ENCODE measurements around the gene MMRN2. TPM values are rescaled to one million over a fixed set of nuclear protein-coding genes. Genes with fewer than 3 reads are reported as not detected.

The MMRN2 gene
- total RNA-seq, 1 experiment from 2014 or later = 13.4 TPM

DNA sequence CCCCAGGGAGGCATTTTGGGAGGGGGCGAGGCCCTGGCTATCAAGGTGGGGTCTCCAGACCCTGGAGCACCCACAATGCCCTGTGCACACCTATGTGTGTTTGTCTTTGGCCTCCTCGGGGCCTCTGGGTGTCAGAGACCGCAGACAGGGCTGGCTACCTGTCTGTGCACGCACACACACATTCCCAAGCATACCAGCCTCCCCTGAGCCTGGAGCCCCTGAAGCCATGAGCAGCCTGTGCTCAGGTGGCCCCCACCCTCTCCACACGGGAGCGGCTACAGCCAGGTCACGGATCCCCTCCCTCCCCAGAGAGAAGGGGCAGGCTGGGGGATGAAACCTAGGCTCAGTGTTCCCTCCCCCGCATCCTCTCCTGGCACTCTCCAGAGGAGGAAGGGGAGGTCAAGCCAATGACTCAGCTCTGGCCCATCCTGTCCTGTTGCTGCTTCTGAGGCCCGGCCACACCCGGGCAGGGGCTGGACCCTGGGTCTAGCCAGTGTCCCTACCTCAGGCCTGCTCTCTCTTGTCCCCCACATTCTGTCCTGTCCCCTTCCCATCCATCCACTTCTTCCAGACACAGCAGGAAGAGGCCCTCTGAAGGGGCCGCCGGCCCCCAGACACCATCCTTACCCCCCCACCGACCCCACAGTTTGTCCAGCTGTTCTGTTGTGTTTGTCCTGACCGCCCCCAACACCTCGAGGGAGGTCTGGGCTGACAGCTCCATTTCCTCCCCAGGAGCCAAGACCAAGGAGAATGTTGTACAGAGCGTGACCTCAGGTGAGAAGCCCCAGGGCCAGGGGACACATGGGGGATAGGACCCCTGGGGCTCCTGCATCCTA, 1.7 kb upstream of the MMRN2 start:
- intact Hi-C loops (cut with micrococcal nuclease; ENCODE audit: unreplicated experiment) = loop anchor here (5.0 kb wide), 1 partner anchor 557 kb away; no protein-coding TSS in a partner anchor
- Histone ChIP-seq H3K36me3 (ENCODE audit: low read depth) (no peaks in the 10 kb centered on the region), H3K27ac (peak overlapping the region; percentile 80), H3K9me2 (ENCODE audit: insufficient read depth) (no peaks in the 10 kb centered on the region), H3F3A (ENCODE audit: insufficient read depth, low read depth) (peaks cover 11% of the 10 kb centered on the region), H2AFZ (peak overlapping the region; percentile 75), H3K4me1 (replicated peaks; ENCODE audit: insufficient read depth) (peaks cover 53% of the 10 kb centered on the region), H3K9me3 (ENCODE audit: insufficient read depth, low read depth) (no peaks in the 10 kb centered on the region), H4K20me1 (ENCODE audit: insufficient read depth) (no peaks in the 10 kb centered on the region), H3K79me2 (ENCODE audit: low read depth) (no peaks in the 10 kb centered on the region), H3K4me2 (peak overlapping the region; percentile 87), H3K27me3 (ENCODE audit: insufficient read depth, low read depth) (no peaks in the 10 kb centered on the region), H3K4me3 (peak overlapping the region; percentile 72)
- ChIA-PET CTCF (interaction anchor here (1.5 kb wide), 1 partner anchor 14 kb away, joined by 4 read pairs; no protein-coding TSS in a partner anchor), POLR2A (ENCODE audit: unreplicated experiment) (interaction anchor here (0.6 to 0.9 kb wide), 4 partner anchors 8 to 137 kb away, joined by 3 to 4 read pairs (median 3); no protein-coding TSS in a partner anchor)
- TSS peak; percentile 62 for BruUV-seq (replicated peaks)
- peak; percentile 74 to 82 for DNase-seq
- no peak for TF ChIP-seq EZH2 (IDR thresholded peaks at IDR 0.05; ENCODE audit: low read depth)
- TF ChIP-seq, protein P1, sequence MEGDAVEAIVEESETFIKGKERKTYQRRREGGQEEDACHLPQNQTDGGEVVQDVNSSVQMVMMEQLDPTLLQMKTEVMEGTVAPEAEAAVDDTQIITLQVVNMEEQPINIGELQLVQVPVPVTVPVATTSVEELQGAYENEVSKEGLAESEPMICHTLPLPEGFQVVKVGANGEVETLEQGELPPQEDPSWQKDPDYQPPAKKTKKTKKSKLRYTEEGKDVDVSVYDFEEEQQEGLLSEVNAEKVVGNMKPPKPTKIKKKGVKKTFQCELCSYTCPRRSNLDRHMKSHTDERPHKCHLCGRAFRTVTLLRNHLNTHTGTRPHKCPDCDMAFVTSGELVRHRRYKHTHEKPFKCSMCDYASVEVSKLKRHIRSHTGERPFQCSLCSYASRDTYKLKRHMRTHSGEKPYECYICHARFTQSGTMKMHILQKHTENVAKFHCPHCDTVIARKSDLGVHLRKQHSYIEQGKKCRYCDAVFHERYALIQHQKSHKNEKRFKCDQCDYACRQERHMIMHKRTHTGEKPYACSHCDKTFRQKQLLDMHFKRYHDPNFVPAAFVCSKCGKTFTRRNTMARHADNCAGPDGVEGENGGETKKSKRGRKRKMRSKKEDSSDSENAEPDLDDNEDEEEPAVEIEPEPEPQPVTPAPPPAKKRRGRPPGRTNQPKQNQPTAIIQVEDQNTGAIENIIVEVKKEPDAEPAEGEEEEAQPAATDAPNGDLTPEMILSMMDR (conservative IDR thresholded peaks at IDR 0.05) = no peak

DNA sequence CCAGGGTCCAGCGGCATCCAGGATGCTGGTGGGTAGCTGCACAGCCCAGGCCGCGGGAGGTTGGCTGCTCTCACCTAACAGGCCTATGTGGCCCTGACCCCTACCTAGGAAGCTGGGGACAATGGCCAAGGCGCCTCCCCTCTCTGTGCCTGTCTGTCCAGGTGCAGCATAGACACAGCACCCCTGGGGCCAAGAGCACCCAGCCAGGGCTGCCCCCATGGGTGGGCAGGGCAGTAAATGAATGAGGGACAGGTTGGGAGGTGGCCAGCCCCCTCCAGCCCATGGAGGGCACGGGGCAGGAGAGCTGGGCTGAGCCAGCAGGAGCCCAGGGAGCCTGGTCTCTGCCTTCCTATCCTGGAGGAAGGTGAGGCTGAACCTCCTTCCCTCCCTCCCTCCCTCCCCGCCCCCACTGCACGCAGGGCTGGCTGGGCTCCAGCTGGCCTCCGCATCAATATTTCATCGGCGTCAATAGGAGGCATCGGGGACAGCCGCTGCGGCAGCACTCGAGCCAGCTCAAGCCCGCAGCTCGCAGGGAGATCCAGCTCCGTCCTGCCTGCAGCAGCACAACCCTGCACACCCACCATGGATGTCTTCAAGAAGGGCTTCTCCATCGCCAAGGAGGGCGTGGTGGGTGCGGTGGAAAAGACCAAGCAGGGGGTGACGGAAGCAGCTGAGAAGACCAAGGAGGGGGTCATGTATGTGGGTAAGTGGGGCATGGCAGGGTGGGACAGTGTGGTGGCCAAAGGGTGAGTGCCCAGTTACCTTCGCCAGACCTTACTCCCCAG, 893 bp upstream of the MMRN2 start, which contains the start of gene SNCG:
Gene SNCG (plus strand): TSS at position 484 of the 785 bp plus-strand sequence. CDS start 99 bp downstream, at position 583.
- POLR2A ChIA-PET (ENCODE audit: unreplicated experiment) = interaction anchor here (0.5 to 0.9 kb wide), 5 partner anchors 8 to 137 kb away, joined by 3 to 6 read pairs (median 3); no protein-coding TSS in a partner anchor
- Histone ChIP-seq H3K9me3 (ENCODE audit: insufficient read depth, low read depth) (no peaks in the 10 kb centered on the region), H3K79me2 (ENCODE audit: low read depth) (no peaks in the 10 kb centered on the region), H4K20me1 (ENCODE audit: insufficient read depth) (no peaks in the 10 kb centered on the region), H3K4me1 (replicated peaks; ENCODE audit: insufficient read depth) (peaks cover 61% of the 10 kb centered on the region), H3K4me3 (peak within 1 kb of the TSS; percentile 72), H3F3A (ENCODE audit: insufficient read depth, low read depth) (peaks cover 11% of the 10 kb centered on the region), H3K4me2 (peak within 1 kb of the TSS; percentile 87), H2AFZ (peak within 1 kb of the TSS; percentile 75; the same call in 1 of the 2 replicates), H3K36me3 (ENCODE audit: low read depth) (no peaks in the 10 kb centered on the region), H3K27me3 (ENCODE audit: insufficient read depth, low read depth) (no peaks in the 10 kb centered on the region), H3K9me2 (ENCODE audit: insufficient read depth) (no peaks in the 10 kb centered on the region), H3K27ac (peak within 1 kb of the TSS; percentile 80)
- intact Hi-C loops (cut with micrococcal nuclease; ENCODE audit: unreplicated experiment) = loop anchor here (5.0 kb wide), 1 partner anchor 556 kb away; no protein-coding TSS in a partner anchor
- TF ChIP-seq, protein P1 (conservative IDR thresholded peaks at IDR 0.05) = no peak
- TF ChIP-seq EZH2 (IDR thresholded peaks at IDR 0.05; ENCODE audit: low read depth) = no peak
- no TSS peak for BruUV-seq (replicated peaks)
- DNase-seq = no peak
- CTCF ChIA-PET = interaction anchor here (0.5 to 1.5 kb wide), 2 partner anchors 11 to 13 kb away, joined by 4 read pairs; no protein-coding TSS in a partner anchor

DNA sequence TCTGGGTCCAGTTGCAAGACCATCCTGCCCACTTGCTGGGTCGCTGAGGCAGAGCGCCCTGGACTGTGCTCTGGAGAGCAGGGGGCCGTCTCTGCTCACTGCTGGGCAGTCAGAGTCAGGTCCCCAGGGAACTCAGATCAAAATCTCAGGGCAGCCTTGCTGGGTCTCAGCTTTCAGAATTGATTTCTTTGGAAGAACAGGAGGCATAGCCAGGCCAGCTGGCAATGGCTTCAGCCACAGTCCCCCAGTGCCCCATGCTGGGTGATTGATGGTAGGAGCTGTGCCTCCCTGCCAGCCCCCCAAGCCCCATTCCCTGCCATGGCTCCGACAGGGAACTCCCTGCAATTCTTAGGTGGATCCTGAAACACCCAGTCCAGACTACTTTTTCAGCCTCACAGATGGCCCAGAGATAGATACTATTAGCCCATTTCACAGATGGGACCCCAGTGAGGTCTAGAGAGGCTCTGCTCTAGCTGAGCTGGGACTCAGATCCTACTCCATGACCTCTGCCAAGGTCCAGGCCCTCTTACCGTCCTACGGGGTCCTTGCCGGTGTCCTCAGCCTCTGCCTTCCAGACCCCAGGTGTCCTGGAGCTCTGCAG, 467 bp downstream of the MMRN2 start:
- POLR2A ChIA-PET (ENCODE audit: unreplicated experiment) = no interaction called here
- CTCF ChIA-PET = no interaction called here
- Histone ChIP-seq H3K27ac (no peak overlapping the region), H4K20me1 (ENCODE audit: insufficient read depth) (no peaks in the 10 kb centered on the region), H3K79me2 (ENCODE audit: low read depth) (no peaks in the 10 kb centered on the region), H3K9me3 (ENCODE audit: insufficient read depth, low read depth) (no peaks in the 10 kb centered on the region), H3F3A (ENCODE audit: insufficient read depth, low read depth) (peaks cover 11% of the 10 kb centered on the region), H3K27me3 (ENCODE audit: insufficient read depth, low read depth) (no peaks in the 10 kb centered on the region), H2AFZ (no peak overlapping the region), H3K36me3 (ENCODE audit: low read depth) (no peaks in the 10 kb centered on the region), H3K4me1 (replicated peaks; ENCODE audit: insufficient read depth) (peaks cover 57% of the 10 kb centered on the region), H3K4me2 (no peak overlapping the region), H3K4me3 (no peak overlapping the region), H3K9me2 (ENCODE audit: insufficient read depth) (no peaks in the 10 kb centered on the region)
- intact Hi-C loops (cut with micrococcal nuclease; ENCODE audit: unreplicated experiment) = loop anchor here (5.0 kb wide), 1 partner anchor 555 kb away; no protein-coding TSS in a partner anchor
- no peak for DNase-seq
- BruUV-seq (replicated peaks) = no TSS peak
- TF ChIP-seq EZH2 (IDR thresholded peaks at IDR 0.05; ENCODE audit: low read depth) = no peak
- TF ChIP-seq, protein P1 (conservative IDR thresholded peaks at IDR 0.05) = no peak

All from PC-9 (cell line).